A673 (cell line): ENCODE measurements around the gene FGF14.

Source experiments
- EZH2 ChIP-seq: fragments of 200-600 bp; sonication (generic); IDR thresholded peaks from 2 replicates; pipeline ENCODE4 v1.6.1; 2017; ENCODE audit warnings: borderline replicate concordance, low read depth, mild to moderate bottlenecking, mixed read lengths, antibody characterized with exemption, low read length; ENCODE audit not compliant: poor library complexity, severe bottlenecking
- TF ChIP-seq, protein P1 (sequence below): fragments of 300-800, 200-600 bp; sonication (generic); conservative IDR thresholded peaks from 2 replicates; pipeline ENCODE4 v1.5.1; 2017; ENCODE audit warnings: low read depth, mild to moderate bottlenecking, antibody characterized with exemption, low read length, moderate library complexity, mixed read lengths

DNA sequence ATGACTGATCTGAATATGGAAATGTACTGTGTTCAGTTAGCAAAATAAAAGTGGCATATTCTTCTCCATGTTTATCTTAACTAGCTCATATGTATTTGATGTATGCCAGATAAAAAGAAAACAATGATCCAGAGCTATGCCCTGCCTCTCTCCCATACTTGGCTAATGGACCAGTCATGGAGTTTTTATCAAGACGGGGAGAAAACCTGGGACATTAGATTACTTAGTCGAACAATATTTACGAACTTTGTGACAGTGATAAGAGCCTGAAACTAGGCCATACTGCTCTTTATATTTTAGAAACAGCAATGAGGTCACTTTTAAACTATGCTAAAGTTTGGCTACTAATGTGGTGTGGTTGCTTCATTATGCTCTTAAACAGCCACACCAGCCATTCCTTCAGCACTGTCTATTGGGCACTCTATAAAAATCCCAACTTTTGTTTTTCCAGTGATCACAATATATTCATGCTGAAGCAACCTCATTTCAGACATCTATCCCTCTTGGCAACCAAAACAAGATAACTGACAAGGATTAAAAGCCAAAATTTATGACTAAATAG lies 265.0 kb downstream of the FGF14 start:
- TF ChIP-seq, protein P1, sequence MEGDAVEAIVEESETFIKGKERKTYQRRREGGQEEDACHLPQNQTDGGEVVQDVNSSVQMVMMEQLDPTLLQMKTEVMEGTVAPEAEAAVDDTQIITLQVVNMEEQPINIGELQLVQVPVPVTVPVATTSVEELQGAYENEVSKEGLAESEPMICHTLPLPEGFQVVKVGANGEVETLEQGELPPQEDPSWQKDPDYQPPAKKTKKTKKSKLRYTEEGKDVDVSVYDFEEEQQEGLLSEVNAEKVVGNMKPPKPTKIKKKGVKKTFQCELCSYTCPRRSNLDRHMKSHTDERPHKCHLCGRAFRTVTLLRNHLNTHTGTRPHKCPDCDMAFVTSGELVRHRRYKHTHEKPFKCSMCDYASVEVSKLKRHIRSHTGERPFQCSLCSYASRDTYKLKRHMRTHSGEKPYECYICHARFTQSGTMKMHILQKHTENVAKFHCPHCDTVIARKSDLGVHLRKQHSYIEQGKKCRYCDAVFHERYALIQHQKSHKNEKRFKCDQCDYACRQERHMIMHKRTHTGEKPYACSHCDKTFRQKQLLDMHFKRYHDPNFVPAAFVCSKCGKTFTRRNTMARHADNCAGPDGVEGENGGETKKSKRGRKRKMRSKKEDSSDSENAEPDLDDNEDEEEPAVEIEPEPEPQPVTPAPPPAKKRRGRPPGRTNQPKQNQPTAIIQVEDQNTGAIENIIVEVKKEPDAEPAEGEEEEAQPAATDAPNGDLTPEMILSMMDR: no peak
- TF ChIP-seq EZH2: no peak
